ENCODE data around the gene SC5D.
A peak's percentile ranks its signal among the peaks of the same experiment; 100 is the strongest.

The SC5D gene

GRCh38 chr11:121292495-121293287 lies at the start of gene SC5D:
SC5D (plus strand) TSS chr11:121292771; CDS start chr11:121303376, 10,605 bp downstream.
- peak; percentile 97 for DNase-seq

- no peak for DNase-seq
These were observed 47.7 kb upstream of the SC5D start for GRCh38 chr11:121244884-121245283.

GRCh38 chr11:121246021-121246768 lies 46.4 kb upstream of the SC5D start:
- no peak for DNase-seq

GRCh38 chr11:121246769-121247035 lies 45.9 kb upstream of the SC5D start:
- no peak for DNase-seq

- DNase-seq: no peak
These were observed 44.1 kb upstream of the SC5D start for GRCh38 chr11:121248496-121248895.

- DNase-seq: peak; percentile 60
These were observed 43.4 kb upstream of the SC5D start for GRCh38 chr11:121249039-121249663.

GRCh38 chr11:121250843-121251242 lies 41.7 kb upstream of the SC5D start:
- no peak for DNase-seq

GRCh38 chr11:121253951-121254350 lies 38.6 kb upstream of the SC5D start:
- DNase-seq: no peak

GRCh38 chr11:121254756-121255155 lies 37.8 kb upstream of the SC5D start:
- DNase-seq: no peak

- DNase-seq: no peak
These were observed 37.0 kb upstream of the SC5D start for GRCh38 chr11:121255473-121256125.

- peak; percentile 83 for DNase-seq
These were observed 35.3 kb upstream of the SC5D start for GRCh38 chr11:121257289-121257688.

- no peak for DNase-seq
These were observed 34.6 kb upstream of the SC5D start for GRCh38 chr11:121257976-121258375.

GRCh38 chr11:121265586-121265985 lies 27.0 kb upstream of the SC5D start:
- no peak for DNase-seq

GRCh38 chr11:121268581-121268980 lies 24.0 kb upstream of the SC5D start:
- peak; percentile 44 for DNase-seq

- no peak for DNase-seq
These were observed 22.4 kb upstream of the SC5D start for GRCh38 chr11:121270001-121270678.

GRCh38 chr11:121274332-121274991 lies 18.1 kb upstream of the SC5D start:
- DNase-seq: no peak

GRCh38 chr11:121281698-121282097 lies 10.9 kb upstream of the SC5D start:
- no peak for DNase-seq

- DNase-seq: no peak
These were observed 10.2 kb upstream of the SC5D start for GRCh38 chr11:121282386-121282785.

GRCh38 chr11:121282886-121283502 lies 9.6 kb upstream of the SC5D start:
- DNase-seq: no peak

GRCh38 chr11:121291319-121291718 lies 1.3 kb upstream of the SC5D start:
- DNase-seq: no peak

- peak; percentile 78 for DNase-seq
These were observed 576 bp upstream of the SC5D start for GRCh38 chr11:121291896-121292494.

- DNase-seq: peak; percentile 84
These were observed 670 bp downstream of the SC5D start for GRCh38 chr11:121293288-121293594.
